K562 (cell line): ENCODE results near the gene TGM1. TPM values are rescaled to one million over a fixed set of nuclear protein-coding genes. Genes with fewer than 3 reads are reported as not detected.
A peak's percentile ranks its signal among the peaks of the same experiment; 100 is the strongest.

Source experiments
- BCOR ChIP-seq: fragments of 450-650 bp; IDR thresholded peaks from 2 replicates; pipeline ENCODE4 v1.6.1; 2016
- MCM5 ChIP-seq: fragments of 450-650 bp; IDR thresholded peaks from 2 replicates; pipeline ENCODE4 v1.6.1; 2016; ENCODE audit warnings: low read depth
- NR1H2 ChIP-seq: sonication (generic); formaldehyde crosslinking; IDR thresholded peaks from 2 replicates; pipeline ENCODE4 v1.4.0; 2020; ENCODE audit warnings: mild to moderate bottlenecking, missing genetic modification reagents
- SETDB1 ChIP-seq: IDR thresholded peaks from one replicate; pipeline ENCODE4 v1.6.1; 2012; ENCODE audit warnings: low read length, control low read depth, inconsistent platforms
- SMAD4 ChIP-seq: fragments of 250-450 bp; sonication (Bioruptor Pico); conservative IDR thresholded peaks from 2 replicates; pipeline ENCODE4 v1.8.0; 2021; ENCODE audit warnings: inconsistent platforms, mild to moderate bottlenecking, moderate library complexity
- TAF1 ChIP-seq: IDR thresholded peaks from 2 replicates; pipeline ENCODE4 v1.6.1; 2011; ENCODE audit warnings: mild to moderate bottlenecking, low read length, moderate library complexity; ENCODE audit not compliant: insufficient read depth, control insufficient read depth, severe bottlenecking; ENCODE audit errors: extremely low read depth
- ZNF76 ChIP-seq: fragments of 250-450 bp; sonication (Bioruptor Pico); IDR thresholded peaks from 2 replicates; pipeline ENCODE4 v1.4.0; 2020; ENCODE audit warnings: mild to moderate bottlenecking, moderate library complexity, borderline replicate concordance
- polyA plus RNA-seq, 8 experiments: library from polyadenylated mRNA; depleted of rRNA in 4 of 8; stranded (reverse) in 5 of 8; unstranded in 3 of 8; fragments of >200 nt; fragmentation: Nextera tagmentation in 2 of 8; fragmentation: Illumina TruSeq in 1 of 8; extraction: Ambion mirVana in 2 of 8; extraction: Trizol in 1 of 8; gene quantifications; 2 replicates each; pipeline versions ENCODE4 v1.2.1 to v1.2.3, GENCODE V29; 2011 to 2014; ENCODE audit warnings: inconsistent platforms in 1 of 8, missing spikeins in 1 of 8
- total RNA-seq, 7 experiments: library from RNA; depleted of rRNA in 6 of 7; stranded (reverse); fragments of >200 nt in 6 of 7; fragmentation: Illumina TruSeq in 2 of 7; extraction: Trizol in 2 of 7; gene quantifications; 2 replicates each; pipeline versions ENCODE4 v1.2.1 to v1.2.3, GENCODE V29; 2011 to 2021; ENCODE audit warnings: low replicate concordance in 1 of 7
- TF ChIP-seq, protein P1 (sequence below): fragments of 250-450 bp; sonication (Bioruptor Pico); IDR thresholded peaks from 2 replicates; pipeline ENCODE4 v1.8.0; 2021; ENCODE audit warnings: borderline replicate concordance, mild to moderate bottlenecking, moderate library complexity; ENCODE audit not compliant: poor library complexity, severe bottlenecking
- TF ChIP-seq, protein P2 (sequence below): fragments of 450-650 bp; formaldehyde crosslinking; IDR thresholded peaks from 2 replicates; pipeline ENCODE4 v1.4.0; 2020; ENCODE audit warnings: mild to moderate bottlenecking, moderate library complexity
- TF ChIP-seq, protein P3 (sequence below), 2 experiments: IDR thresholded peaks; 2 replicates each; pipeline ENCODE4 v1.6.1; 2011; ENCODE audit warnings: borderline replicate concordance in 1 of 2, control low read depth in 1 of 2, low read depth in 1 of 2, low read length in 1 of 2, mild to moderate bottlenecking in 1 of 2, mixed read lengths in 1 of 2, moderate library complexity in 1 of 2; ENCODE audit not compliant: insufficient read depth in 1 of 2, insufficient read length in 1 of 2, poor library complexity in 1 of 2, severe bottlenecking in 1 of 2; ENCODE audit errors: extremely low read depth in 1 of 2
- TF ChIP-seq, protein P4 (sequence below): fragments of 450-650 bp; IDR thresholded peaks from 2 replicates; pipeline ENCODE4 v1.6.1; 2016; ENCODE audit warnings: mild to moderate bottlenecking, moderate library complexity

Gene TGM1
- total and polyA plus RNA-seq, 9 of the 15 experiments (the other 6 are each of a cell fraction or from before 2014, with no cell fraction given), result 0.13 to 4.4 (median 0.88) TPM

DNA sequence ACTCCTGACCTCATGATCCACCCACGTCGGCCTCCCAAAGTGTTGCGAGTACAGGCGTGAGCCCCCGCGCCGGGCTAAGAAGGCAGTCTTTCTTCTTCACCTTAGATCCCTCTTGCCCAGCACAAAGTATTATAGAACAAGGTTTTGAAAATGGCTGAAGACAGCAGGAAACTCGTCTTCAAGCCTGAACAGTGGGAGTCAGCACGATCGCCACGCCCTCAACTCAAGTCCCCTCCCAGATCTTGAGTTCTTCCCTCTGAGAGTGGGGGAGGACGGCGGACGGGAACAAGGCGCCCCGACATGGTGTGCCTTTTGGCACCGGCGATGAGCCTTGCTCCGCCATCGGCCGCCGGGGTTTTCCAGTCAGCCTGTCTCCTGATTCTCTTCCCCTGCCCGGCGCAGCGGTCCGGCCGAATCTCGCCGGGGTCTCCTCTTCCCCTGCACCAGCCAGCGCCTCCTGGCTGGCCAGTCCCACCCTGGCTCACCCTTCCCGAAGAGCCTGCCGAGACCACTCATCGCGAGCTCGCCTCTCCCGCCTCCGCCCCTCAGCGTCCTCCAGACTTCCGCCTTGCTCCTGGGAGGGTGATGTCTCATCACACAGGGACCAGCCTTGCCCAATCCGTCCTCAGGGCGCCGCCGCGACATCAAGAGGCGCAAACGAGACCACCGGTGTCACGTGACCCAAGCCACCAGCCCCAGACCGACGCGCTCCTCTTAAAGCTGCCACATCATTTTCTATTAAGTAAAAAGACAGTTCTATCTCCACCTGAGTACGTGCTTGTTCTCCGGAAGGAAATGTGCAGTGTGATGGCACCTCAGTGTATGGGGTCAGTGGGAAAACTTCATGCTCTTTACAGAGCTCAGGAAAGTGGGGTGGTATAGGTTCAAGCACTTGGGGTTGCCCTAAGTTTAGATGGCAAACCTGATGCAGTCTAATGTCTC, 49.8 kb downstream of the TGM1 start, which contains the start of gene CHMP4A (continued):
- TF ChIP-seq, protein P1, sequence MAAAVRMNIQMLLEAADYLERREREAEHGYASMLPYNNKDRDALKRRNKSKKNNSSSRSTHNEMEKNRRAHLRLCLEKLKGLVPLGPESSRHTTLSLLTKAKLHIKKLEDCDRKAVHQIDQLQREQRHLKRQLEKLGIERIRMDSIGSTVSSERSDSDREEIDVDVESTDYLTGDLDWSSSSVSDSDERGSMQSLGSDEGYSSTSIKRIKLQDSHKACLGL (CRISPR knock-in tag), result no peak
- TF ChIP-seq, protein P2, sequence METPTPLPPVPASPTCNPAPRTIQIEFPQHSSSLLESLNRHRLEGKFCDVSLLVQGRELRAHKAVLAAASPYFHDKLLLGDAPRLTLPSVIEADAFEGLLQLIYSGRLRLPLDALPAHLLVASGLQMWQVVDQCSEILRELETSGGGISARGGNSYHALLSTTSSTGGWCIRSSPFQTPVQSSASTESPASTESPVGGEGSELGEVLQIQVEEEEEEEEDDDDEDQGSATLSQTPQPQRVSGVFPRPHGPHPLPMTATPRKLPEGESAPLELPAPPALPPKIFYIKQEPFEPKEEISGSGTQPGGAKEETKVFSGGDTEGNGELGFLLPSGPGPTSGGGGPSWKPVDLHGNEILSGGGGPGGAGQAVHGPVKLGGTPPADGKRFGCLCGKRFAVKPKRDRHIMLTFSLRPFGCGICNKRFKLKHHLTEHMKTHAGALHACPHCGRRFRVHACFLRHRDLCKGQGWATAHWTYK (CRISPR knock-in tag), result peak; percentile 57; the same call in 1 of the 2 replicates
- TF ChIP-seq SMAD4 (CRISPR knock-in tag) (peak; percentile 84), NR1H2 (CRISPR knock-in tag) (no peak), MCM5 (no peak), BCOR (no peak), SETDB1 (no peak), TAF1 (peak; percentile 67), ZNF76 (CRISPR knock-in tag) (no peak)
- TF ChIP-seq, protein P3, sequence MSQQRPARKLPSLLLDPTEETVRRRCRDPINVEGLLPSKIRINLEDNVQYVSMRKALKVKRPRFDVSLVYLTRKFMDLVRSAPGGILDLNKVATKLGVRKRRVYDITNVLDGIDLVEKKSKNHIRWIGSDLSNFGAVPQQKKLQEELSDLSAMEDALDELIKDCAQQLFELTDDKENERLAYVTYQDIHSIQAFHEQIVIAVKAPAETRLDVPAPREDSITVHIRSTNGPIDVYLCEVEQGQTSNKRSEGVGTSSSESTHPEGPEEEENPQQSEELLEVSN (IDR thresholded peaks at IDR 0.05; ENCODE audit: borderline replicate concordance in 1 of 2, extremely low read depth in 1 of 2, insufficient read depth in 1 of 2, insufficient read length in 1 of 2, low read depth in 1 of 2, low read length in 1 of 2, poor library complexity in 1 of 2, severe bottlenecking in 1 of 2), result peak; percentile 14 to 53
- TF ChIP-seq, protein P4, sequence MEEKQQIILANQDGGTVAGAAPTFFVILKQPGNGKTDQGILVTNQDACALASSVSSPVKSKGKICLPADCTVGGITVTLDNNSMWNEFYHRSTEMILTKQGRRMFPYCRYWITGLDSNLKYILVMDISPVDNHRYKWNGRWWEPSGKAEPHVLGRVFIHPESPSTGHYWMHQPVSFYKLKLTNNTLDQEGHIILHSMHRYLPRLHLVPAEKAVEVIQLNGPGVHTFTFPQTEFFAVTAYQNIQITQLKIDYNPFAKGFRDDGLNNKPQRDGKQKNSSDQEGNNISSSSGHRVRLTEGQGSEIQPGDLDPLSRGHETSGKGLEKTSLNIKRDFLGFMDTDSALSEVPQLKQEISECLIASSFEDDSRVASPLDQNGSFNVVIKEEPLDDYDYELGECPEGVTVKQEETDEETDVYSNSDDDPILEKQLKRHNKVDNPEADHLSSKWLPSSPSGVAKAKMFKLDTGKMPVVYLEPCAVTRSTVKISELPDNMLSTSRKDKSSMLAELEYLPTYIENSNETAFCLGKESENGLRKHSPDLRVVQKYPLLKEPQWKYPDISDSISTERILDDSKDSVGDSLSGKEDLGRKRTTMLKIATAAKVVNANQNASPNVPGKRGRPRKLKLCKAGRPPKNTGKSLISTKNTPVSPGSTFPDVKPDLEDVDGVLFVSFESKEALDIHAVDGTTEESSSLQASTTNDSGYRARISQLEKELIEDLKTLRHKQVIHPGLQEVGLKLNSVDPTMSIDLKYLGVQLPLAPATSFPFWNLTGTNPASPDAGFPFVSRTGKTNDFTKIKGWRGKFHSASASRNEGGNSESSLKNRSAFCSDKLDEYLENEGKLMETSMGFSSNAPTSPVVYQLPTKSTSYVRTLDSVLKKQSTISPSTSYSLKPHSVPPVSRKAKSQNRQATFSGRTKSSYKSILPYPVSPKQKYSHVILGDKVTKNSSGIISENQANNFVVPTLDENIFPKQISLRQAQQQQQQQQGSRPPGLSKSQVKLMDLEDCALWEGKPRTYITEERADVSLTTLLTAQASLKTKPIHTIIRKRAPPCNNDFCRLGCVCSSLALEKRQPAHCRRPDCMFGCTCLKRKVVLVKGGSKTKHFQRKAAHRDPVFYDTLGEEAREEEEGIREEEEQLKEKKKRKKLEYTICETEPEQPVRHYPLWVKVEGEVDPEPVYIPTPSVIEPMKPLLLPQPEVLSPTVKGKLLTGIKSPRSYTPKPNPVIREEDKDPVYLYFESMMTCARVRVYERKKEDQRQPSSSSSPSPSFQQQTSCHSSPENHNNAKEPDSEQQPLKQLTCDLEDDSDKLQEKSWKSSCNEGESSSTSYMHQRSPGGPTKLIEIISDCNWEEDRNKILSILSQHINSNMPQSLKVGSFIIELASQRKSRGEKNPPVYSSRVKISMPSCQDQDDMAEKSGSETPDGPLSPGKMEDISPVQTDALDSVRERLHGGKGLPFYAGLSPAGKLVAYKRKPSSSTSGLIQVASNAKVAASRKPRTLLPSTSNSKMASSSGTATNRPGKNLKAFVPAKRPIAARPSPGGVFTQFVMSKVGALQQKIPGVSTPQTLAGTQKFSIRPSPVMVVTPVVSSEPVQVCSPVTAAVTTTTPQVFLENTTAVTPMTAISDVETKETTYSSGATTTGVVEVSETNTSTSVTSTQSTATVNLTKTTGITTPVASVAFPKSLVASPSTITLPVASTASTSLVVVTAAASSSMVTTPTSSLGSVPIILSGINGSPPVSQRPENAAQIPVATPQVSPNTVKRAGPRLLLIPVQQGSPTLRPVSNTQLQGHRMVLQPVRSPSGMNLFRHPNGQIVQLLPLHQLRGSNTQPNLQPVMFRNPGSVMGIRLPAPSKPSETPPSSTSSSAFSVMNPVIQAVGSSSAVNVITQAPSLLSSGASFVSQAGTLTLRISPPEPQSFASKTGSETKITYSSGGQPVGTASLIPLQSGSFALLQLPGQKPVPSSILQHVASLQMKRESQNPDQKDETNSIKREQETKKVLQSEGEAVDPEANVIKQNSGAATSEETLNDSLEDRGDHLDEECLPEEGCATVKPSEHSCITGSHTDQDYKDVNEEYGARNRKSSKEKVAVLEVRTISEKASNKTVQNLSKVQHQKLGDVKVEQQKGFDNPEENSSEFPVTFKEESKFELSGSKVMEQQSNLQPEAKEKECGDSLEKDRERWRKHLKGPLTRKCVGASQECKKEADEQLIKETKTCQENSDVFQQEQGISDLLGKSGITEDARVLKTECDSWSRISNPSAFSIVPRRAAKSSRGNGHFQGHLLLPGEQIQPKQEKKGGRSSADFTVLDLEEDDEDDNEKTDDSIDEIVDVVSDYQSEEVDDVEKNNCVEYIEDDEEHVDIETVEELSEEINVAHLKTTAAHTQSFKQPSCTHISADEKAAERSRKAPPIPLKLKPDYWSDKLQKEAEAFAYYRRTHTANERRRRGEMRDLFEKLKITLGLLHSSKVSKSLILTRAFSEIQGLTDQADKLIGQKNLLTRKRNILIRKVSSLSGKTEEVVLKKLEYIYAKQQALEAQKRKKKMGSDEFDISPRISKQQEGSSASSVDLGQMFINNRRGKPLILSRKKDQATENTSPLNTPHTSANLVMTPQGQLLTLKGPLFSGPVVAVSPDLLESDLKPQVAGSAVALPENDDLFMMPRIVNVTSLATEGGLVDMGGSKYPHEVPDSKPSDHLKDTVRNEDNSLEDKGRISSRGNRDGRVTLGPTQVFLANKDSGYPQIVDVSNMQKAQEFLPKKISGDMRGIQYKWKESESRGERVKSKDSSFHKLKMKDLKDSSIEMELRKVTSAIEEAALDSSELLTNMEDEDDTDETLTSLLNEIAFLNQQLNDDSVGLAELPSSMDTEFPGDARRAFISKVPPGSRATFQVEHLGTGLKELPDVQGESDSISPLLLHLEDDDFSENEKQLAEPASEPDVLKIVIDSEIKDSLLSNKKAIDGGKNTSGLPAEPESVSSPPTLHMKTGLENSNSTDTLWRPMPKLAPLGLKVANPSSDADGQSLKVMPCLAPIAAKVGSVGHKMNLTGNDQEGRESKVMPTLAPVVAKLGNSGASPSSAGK, result peak; percentile 72
